Measurements from ENCODE around the gene ARFGAP1. TPM values are rescaled to one million over a fixed set of nuclear protein-coding genes. Genes with fewer than 3 reads are reported as not detected.
A peak's percentile ranks its signal among the peaks of the same experiment; 100 is the strongest.
"Not testable (repeated sequence)": the region's sequence is repeated elsewhere in the genome, so short reads cannot be mapped to it uniquely, and the experiment has no call there.

ARFGAP1 gene
- total RNA-seq, 1 experiment from 2014 or later: 62.1 TPM

GRCh38 chr20:63290136-63290676 is 17.6 kb downstream of the ARFGAP1 start:
- no peak for DNase-seq (ENCODE audit: low read depth)

- peak; percentile 31 for DNase-seq (ENCODE audit: low read depth)
Measured at GRCh38 chr20:63290677-63291472, 18.3 kb downstream of the ARFGAP1 start.

DNA sequence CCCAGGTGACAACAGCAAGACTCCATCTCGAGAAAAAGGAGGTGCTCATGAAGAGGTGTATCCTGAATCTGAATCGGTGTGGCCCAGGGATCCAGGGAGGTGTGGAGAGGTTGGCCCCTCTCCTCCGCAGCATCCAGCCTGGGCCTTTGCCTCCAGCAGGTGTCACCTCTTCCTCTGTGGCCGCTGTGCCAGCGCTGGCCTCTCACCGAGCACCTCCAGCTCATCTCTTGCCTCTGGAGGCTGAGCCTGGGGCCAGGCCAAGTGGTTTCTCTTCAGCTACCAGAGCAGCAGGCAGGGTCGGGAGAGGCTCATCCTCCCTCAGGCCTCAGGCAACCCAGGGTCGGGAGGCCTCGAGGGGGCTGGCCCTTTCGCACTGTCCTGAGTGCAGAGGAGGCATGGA is 19.2 kb downstream of the ARFGAP1 start:
- DNase-seq (ENCODE audit: low read depth): no peak

DNA sequence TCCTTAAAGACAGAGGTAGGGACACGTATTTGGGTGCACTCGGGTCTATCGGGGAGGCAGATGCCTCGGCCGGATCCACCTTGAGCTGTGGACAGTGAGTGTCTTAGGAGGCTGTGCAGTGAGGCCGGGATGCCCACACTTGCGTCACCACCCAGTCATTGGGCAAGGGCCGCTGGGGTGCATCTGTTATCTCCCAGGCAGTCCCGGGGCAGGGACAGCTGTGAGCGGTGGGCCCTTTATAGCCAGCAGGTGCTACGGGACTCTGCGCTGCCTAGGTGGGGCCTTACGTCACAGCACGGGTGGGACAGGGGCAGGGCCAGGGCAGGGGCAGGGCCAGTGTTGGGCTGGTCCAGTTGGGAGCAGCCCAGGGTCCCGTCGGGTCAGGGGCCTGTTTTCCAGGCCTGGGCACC is 19.7 kb downstream of the ARFGAP1 start:
- DNase-seq (ENCODE audit: low read depth): no peak

- no peak for DNase-seq (ENCODE audit: low read depth)
Measured at GRCh38 chr20:63292904-63293303, 20.3 kb downstream of the ARFGAP1 start, which contains the start of gene COL20A1. TSS of gene COL20A1 (plus strand) at chr20:63293186. CDS start at chr20:63295108, 1,922 bp downstream.

GRCh38 chr20:63293456-63293855 is 20.8 kb downstream of the ARFGAP1 start:
- no peak for DNase-seq (ENCODE audit: low read depth)

DNA sequence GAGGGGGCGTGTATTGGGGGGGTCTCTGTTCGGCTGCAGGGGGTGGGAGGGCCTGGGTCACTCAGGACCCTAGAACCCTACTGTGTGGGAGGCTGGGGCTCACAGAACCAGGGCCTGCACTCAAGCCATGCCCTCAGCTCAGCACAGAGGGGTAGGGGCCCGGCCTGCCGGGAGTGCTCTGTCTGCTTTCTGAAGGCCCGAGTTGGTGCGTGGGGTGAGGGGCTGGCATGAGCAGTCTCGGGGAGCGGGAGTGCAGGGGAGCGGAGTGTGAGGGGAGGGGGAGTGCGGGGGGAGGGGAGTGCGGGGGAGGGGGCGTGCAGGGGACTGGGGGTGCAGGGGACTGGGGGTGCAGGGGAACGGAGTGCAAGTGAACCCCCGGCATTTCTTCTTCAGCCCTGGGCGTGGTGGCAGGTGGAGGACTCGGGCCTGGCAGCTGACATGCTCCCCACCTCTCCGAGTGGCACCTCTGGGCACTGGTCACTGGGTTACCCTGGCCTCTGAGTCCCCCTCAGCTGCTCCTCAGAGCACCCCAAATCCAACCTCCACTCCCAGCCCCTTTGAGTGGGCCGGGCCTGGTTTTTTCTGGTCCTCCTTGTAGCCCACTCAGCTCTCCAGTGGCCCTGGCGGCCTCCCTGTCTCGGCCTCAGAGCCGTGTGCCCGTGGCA is 21.4 kb downstream of the ARFGAP1 start:
- DNase-seq (ENCODE audit: low read depth): no peak

- no peak for DNase-seq (ENCODE audit: low read depth)
Measured at GRCh38 chr20:63294536-63294900, 21.9 kb downstream of the ARFGAP1 start.

DNA sequence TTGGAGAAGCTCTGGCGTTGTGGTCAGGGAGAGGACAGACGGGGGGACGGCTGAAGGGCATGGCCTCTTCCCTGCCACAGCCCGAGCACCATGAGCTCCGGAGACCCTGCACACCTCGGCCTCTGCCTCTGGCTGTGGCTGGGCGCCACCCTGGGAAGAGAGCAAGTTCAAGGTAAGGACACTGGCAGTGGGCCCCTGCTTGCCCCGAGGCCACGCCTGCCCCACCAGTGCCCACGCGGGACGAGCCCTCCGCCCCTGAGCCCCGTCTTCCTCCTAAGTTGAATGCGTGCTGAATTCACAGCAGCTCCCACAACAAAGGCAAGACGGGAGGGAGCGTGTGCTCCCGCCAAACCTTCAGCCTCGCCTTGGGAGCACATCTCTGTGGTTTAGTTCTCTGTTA is 22.4 kb downstream of the ARFGAP1 start:
- DNase-seq (ENCODE audit: low read depth): no peak

DNA sequence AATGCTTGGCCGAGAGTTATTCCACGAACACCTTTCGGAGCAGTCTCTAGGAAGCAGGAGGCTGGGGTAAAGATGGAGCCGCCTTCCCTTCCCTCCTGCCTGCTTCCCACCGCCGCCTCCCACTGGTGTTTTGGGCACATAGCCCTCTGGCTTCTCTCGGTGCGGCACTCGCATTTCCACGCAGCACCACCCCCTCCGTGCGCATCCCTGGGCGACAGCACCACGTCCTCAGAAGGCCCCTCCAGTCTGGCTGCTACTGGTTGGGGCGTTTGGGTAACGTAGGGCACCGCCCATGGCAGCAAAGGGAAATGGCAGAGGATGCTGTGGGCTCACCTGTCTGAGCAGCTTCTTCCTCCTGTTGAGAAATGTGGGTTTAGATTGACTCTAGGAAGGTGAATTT is 22.8 kb downstream of the ARFGAP1 start:
- no peak for DNase-seq (ENCODE audit: low read depth)

DNA sequence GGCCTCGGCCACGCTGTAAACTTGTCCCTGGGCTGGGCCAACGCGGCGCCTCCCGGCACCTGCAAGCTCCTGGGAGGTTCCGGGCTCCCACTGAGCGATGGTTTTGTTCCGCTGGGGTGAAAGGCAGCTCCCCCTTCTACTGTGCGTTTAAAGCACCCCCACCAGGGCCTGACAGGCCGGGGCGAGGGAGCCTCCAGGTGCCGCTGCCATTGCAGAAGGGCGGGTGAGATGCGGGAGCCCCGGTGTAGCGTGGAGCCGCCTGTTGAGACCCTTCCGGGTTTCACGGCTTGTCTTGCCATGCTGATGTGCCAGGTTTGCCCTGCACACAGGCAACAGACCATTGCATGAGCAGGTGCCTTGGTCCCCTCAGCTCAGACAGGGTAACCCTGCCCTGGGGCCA is 23.2 kb downstream of the ARFGAP1 start:
- no peak for DNase-seq (ENCODE audit: low read depth)

- no peak for DNase-seq (ENCODE audit: low read depth)
Measured at GRCh38 chr20:63296531-63297299, 24.1 kb downstream of the ARFGAP1 start.

- no peak for DNase-seq (ENCODE audit: low read depth)
Measured at GRCh38 chr20:63297371-63297781, 24.8 kb downstream of the ARFGAP1 start.

DNA sequence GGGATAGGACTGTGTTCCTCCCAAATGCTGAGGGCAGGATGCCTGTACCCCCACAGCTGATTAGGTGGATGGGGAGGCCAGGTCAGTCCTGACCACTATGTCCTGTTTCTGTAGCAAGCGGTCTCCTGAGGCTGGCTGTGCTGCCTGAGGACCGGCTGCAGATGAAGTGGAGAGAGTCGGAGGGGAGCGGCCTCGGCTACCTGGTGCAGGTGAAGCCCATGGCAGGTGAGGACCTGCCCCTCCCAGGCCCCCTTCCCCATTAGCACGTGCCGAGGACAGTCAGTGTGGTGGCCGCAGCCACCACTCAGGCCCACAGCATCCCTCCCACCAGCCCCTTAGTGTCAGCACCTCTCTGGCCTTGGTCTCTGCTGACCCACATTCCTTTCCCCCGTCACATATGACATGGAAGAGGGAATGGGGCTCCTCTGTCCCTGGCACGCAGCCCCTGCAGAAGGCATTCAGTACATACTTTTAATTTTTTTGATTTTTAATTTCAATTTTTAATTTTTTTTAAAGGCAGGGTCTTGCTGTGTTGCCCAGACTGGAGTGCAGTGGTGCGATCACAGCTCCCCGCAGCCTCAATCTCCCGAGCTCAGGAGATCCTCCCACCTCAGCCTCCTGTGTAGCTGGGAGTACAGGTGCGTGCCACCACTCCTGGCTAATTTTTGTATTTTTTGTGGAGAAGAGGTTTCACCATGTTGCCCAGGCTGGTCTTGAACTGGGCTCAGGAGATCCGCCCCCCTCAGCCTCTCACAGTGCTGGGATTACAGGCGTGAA is 25.4 kb downstream of the ARFGAP1 start:
- DNase-seq (ENCODE audit: low read depth): no peak

DNA sequence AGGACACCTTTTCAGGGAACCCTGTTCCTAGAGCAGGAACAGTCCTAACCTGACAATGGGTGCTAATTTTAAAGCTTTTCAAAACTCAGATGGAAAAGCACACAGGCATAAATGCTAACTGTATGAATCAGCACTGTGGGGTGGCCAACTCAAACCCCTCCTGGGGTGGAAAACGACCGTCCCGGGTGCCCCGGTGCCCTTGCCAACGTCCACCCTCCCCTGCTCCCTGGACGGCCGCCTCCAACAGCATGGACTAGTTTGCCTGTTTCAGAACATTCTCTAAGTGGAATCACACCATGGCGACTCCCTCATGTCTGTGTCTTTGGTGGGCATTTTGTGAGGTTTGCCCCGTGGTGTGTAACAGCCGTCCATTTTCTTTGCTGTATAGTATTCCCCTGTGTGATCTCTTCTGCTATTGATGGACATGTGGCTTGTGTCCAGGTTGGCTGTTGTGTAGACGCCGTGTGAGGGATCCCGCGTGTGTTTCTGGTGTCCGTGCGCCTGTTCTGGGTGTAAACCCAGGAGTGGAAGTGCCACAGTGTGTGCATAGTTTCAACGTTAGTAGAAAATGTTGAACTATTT is 26.2 kb downstream of the ARFGAP1 start:
- no peak for DNase-seq (ENCODE audit: low read depth)

- no peak for DNase-seq (ENCODE audit: low read depth)
Measured at GRCh38 chr20:63301671-63302070, 29.1 kb downstream of the ARFGAP1 start.

DNA sequence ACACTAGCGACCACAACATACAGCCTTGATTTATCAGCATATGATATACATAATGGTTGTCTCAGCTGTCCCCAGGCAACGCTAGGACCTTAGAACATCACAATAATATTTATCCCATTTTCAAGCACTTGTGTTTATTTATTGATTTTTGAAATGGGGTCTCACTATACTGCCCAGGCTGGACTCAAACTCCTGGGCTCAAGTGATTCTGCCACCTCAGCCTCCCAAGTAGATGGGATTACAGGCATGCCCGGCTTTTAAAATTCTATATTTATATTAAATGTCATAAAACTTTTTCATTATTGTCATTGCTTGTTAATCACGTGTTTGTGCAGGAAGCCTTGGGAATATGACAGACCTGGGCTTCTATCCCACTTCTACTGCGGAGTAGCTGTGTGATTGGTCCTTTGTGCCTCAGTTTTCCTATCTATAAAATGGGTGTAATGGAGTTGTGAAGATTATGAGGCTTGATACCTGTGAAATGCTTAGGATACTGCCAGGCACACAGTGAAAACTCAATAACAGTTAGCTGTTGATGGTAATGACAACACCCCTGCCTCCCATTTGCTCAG is 30.6 kb downstream of the ARFGAP1 start:
- no peak for DNase-seq (ENCODE audit: low read depth)

DNA sequence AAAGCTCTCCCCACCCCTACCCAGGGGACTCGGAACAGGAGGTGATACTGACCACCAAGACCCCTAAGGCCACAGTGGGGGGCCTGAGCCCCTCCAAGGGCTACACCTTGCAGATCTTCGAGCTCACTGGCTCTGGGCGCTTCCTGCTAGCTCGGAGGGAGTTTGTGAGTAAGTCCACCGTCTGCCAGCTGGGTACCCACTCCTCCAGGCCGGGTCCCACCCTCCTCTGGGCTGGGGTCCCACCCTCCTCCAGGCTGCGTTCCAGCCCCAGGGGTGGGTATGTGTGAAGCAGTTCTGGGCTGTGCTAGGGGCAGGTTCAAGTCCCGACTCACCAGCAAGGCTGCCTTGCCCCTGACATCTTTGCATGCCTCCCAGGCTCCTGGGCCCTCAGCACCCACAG is 32.8 kb downstream of the ARFGAP1 start:
- DNase-seq (ENCODE audit: low read depth): no peak

DNA sequence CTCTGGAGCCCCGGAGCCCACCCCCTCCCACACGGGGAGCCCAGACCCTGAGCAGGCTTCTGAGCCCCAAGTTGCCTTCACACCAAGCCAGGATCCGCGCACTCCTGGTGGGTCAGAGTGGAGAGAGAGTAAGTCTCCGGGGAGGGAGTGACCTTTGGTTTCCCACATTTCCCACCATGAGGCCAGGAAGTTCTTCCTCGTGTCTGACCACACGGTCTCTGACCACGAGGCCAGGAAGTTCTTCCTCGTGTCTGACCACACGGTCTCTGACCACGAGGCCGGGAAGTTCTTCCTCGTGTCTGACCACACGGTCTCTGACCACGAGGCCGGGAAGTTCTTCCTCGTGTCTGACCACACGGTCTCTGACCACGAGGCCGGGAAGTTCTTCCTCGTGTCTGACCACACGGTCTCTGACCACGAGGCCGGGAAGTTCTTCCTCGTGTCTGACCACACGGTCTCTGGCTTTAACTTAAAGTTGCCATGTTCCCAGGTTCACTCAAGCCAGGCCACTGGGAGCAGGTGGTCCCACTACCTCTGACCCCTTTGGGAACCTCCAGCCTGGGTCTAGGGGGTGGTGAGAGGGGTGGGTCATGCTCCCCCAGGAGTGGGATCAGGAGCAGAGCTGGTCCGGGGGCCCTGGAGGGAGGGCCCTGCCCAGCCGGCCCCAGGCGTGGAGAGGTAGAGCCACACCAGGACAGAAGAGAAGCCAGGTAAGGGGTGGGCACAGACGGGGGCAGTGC is 33.5 kb downstream of the ARFGAP1 start:
- DNase-seq (ENCODE audit: low read depth): not testable (repeated sequence)

All from HT1080 (cell line).